HT1080 (cell line): ENCODE data around the gene TM4SF5. TPM values are rescaled to one million over a fixed set of nuclear protein-coding genes. Genes with fewer than 3 reads are reported as not detected.

Source experiments
- DNase-seq: peaks from one replicate; pipeline ENCODE4 v3.0.0-alpha.2; 2015; ENCODE audit warnings: low read depth
- total RNA-seq: library from RNA; depleted of rRNA; stranded (reverse); fragments of >200 nt; shearing (Covaris generic); gene quantifications from 2 replicates; pipeline ENCODE4 v1.2.3, GENCODE V29; 2014

The TM4SF5 gene
- total RNA-seq, 1 experiment from 2014 or later, result not detected

GRCh38 chr17:4744999-4745969 lies 26.4 kb upstream of the TM4SF5 start:
- DNase-seq, result no peak

GRCh38 chr17:4747847-4748246 lies 23.8 kb upstream of the TM4SF5 start:
- DNase-seq, result no peak

- DNase-seq, result no peak
Measured at GRCh38 chr17:4748686-4749085, 23.0 kb upstream of the TM4SF5 start.

- no peak for DNase-seq
Measured at GRCh38 chr17:4750606-4751005, 21.1 kb upstream of the TM4SF5 start.

GRCh38 chr17:4751932-4752331 lies 19.8 kb upstream of the TM4SF5 start:
- no peak for DNase-seq

- no peak for DNase-seq
Measured at GRCh38 chr17:4753392-4753791, 18.3 kb upstream of the TM4SF5 start.

GRCh38 chr17:4759776-4760236 lies 11.9 kb upstream of the TM4SF5 start:
- no peak for DNase-seq

- no peak for DNase-seq
Measured at GRCh38 chr17:4764595-4764994, 7.1 kb upstream of the TM4SF5 start.

GRCh38 chr17:4766201-4766600 lies 5.5 kb upstream of the TM4SF5 start:
- no peak for DNase-seq

- no peak for DNase-seq
Measured at GRCh38 chr17:4766723-4767122, 5.0 kb upstream of the TM4SF5 start.

GRCh38 chr17:4768298-4768697 lies 3.4 kb upstream of the TM4SF5 start:
- no peak for DNase-seq

- DNase-seq, result no peak
Measured at GRCh38 chr17:4769628-4770027, 2.1 kb upstream of the TM4SF5 start.

- no peak for DNase-seq
Measured at GRCh38 chr17:4772235-4772613, 538 bp downstream of the TM4SF5 start.

- no peak for DNase-seq
Measured at GRCh38 chr17:4777969-4778760, 6.5 kb downstream of the TM4SF5 start.

- DNase-seq, result no peak
Measured at GRCh38 chr17:4780325-4780955, 8.8 kb downstream of the TM4SF5 start.

- no peak for DNase-seq
Measured at GRCh38 chr17:4782652-4783051, 11.0 kb downstream of the TM4SF5 start.

GRCh38 chr17:4785311-4786105 lies 13.8 kb downstream of the TM4SF5 start:
- DNase-seq, result no peak

GRCh38 chr17:4786106-4786511 lies 14.4 kb downstream of the TM4SF5 start, which contains the start of gene VMO1:
VMO1 (minus strand) TSS chr17:4786364; CDS start chr17:4786352, 12 bp downstream.
- no peak for DNase-seq

GRCh38 chr17:4786516-4786915 lies 14.8 kb downstream of the TM4SF5 start:
- DNase-seq, result no peak

- no peak for DNase-seq
Measured at GRCh38 chr17:4788159-4788806, 16.6 kb downstream of the TM4SF5 start.
